K562 (cell line): ENCODE results near the gene CRY2. TPM values are rescaled to one million over a fixed set of nuclear protein-coding genes. Genes with fewer than 3 reads are reported as not detected.
A peak's percentile ranks its signal among the peaks of the same experiment; 100 is the strongest.

Source experiments
- ATF1 ChIP-seq, 2 experiments: fragments of 450-650 bp in 1 of 2; IDR thresholded peaks; 2 replicates each; pipeline ENCODE4 v1.6.1; 2016; ENCODE audit warnings: missing compliant biosample characterization in 1 of 2, missing genetic modification characterization in 1 of 2
- ATF7 ChIP-seq: fragments of 450-650 bp; IDR thresholded peaks from 2 replicates; pipeline ENCODE4 v1.7.1; 2014; ENCODE audit warnings: mild to moderate bottlenecking, moderate library complexity
- BHLHE40 ChIP-seq: IDR thresholded peaks from 2 replicates; pipeline ENCODE4 v1.6.1; 2011; ENCODE audit warnings: low read length, improper control_type of control experiment
- CTCFL ChIP-seq: IDR thresholded peaks from 2 replicates; pipeline ENCODE4 v1.6.1; 2011; ENCODE audit warnings: borderline replicate concordance, low read depth, mild to moderate bottlenecking, moderate library complexity, low read length; ENCODE audit not compliant: insufficient read depth, poor library complexity, severe bottlenecking
- ESRRA ChIP-seq: fragments of 450-650 bp; IDR thresholded peaks from 2 replicates; pipeline ENCODE4 v1.6.1; 2014; ENCODE audit warnings: low read depth, mild to moderate bottlenecking, moderate library complexity, borderline replicate concordance
- ESRRB ChIP-seq: fragments of 250-450 bp; sonication (Bioruptor Pico); IDR thresholded peaks from 2 replicates; pipeline ENCODE4 v1.5.0; 2020; ENCODE audit warnings: mild to moderate bottlenecking, moderate library complexity, borderline replicate concordance
- FUS ChIP-seq: fragments of 200-400 bp; formaldehyde crosslinking; optimal IDR thresholded peaks from 2 replicates; pipeline ENCODE3; 2017; ENCODE audit warnings: low read depth, low read length
- KHSRP ChIP-seq: fragments of 450-650 bp; IDR thresholded peaks from 2 replicates; pipeline ENCODE4 v1.6.1; 2017
- NRF1 ChIP-seq, 2 experiments: fragments of 450-650 bp; IDR thresholded peaks in 1 of 2; conservative IDR thresholded peaks in 1 of 2; 2 replicates each; pipeline ENCODE4 v1.6.1; 2014; ENCODE audit warnings: mild to moderate bottlenecking in 2 of 2
- RFX1 ChIP-seq: fragments of 450-650 bp; IDR thresholded peaks from 2 replicates; pipeline ENCODE4 v1.6.1; 2016; ENCODE audit warnings: mild to moderate bottlenecking, moderate library complexity
- SPI1 ChIP-seq: IDR thresholded peaks from 2 replicates; pipeline ENCODE4 v1.6.1; 2011; ENCODE audit warnings: low read depth, low read length, control low read depth, borderline replicate concordance
- SRSF3 ChIP-seq: fragments of 200-400 bp; formaldehyde crosslinking; IDR thresholded peaks from 2 replicates; pipeline ENCODE4 v1.6.1; 2016; ENCODE audit warnings: mild to moderate bottlenecking, low read length, moderate library complexity; ENCODE audit not compliant: insufficient read depth
- TBL1XR1 ChIP-seq, 2 experiments: IDR thresholded peaks; 2 replicates each; pipeline ENCODE4 v1.6.1; 2012; ENCODE audit warnings: improper control_type of control experiment in 2 of 2, low read length in 2 of 2, mild to moderate bottlenecking in 1 of 2
- TFAP4 ChIP-seq: sonication (generic); formaldehyde crosslinking; IDR thresholded peaks from 2 replicates; pipeline ENCODE4 v1.8.0; 2022; ENCODE audit warnings: missing genetic modification reagents, mild to moderate bottlenecking, moderate library complexity, borderline replicate concordance
- ZHX1 ChIP-seq: fragments of 150-350 bp; conservative IDR thresholded peaks from 2 replicates; pipeline ENCODE4 v1.6.1; 2014; ENCODE audit warnings: low read length
- ZNF140 ChIP-seq: fragments of 250-450 bp; sonication (Bioruptor Pico); IDR thresholded peaks from 2 replicates; pipeline ENCODE4 v1.8.0; 2021; ENCODE audit warnings: moderate library complexity, mild to moderate bottlenecking, inconsistent platforms
- ZNF347 ChIP-seq: fragments of 450-650 bp; formaldehyde crosslinking; IDR thresholded peaks from 2 replicates; pipeline ENCODE4 v1.4.0; 2020; ENCODE audit warnings: low read depth, mild to moderate bottlenecking, moderate library complexity
- ZNF589 ChIP-seq: fragments of 200-800 bp; sonication (Bioruptor generic); IDR thresholded peaks from 2 replicates; pipeline ENCODE4 v1.6.1; 2016; ENCODE audit warnings: low read depth, missing genetic modification characterization, missing compliant biosample characterization
- ZNF75A ChIP-seq: fragments of 450-650 bp; formaldehyde crosslinking; IDR thresholded peaks from 2 replicates; pipeline ENCODE4 v1.4.0; 2020; ENCODE audit warnings: mild to moderate bottlenecking
- polyA plus RNA-seq, 8 experiments: library from polyadenylated mRNA; depleted of rRNA in 4 of 8; stranded (reverse) in 5 of 8; unstranded in 3 of 8; fragments of >200 nt; fragmentation: Nextera tagmentation in 2 of 8; fragmentation: Illumina TruSeq in 1 of 8; extraction: Ambion mirVana in 2 of 8; extraction: Trizol in 1 of 8; gene quantifications; 2 replicates each; pipeline versions ENCODE4 v1.2.1 to v1.2.3, GENCODE V29; 2011 to 2014; ENCODE audit warnings: inconsistent platforms in 1 of 8, missing spikeins in 1 of 8
- total RNA-seq, 7 experiments: library from RNA; depleted of rRNA in 6 of 7; stranded (reverse); fragments of >200 nt in 6 of 7; fragmentation: Illumina TruSeq in 2 of 7; extraction: Trizol in 2 of 7; gene quantifications; 2 replicates each; pipeline versions ENCODE4 v1.2.1 to v1.2.3, GENCODE V29; 2011 to 2021; ENCODE audit warnings: low replicate concordance in 1 of 7

Gene CRY2
- total and polyA plus RNA-seq, 9 of the 15 experiments (the other 6 are each of a cell fraction or from before 2014, with no cell fraction given) = 2.3 to 23.9 (median 14.8) TPM

GRCh38 chr11:45843158-45843924 is 3.9 kb upstream of the CRY2 start (continued):
- TF ChIP-seq ATF1 (CRISPR knock-in tag; IDR thresholded peaks at IDR 0.05) (no peak), ATF1 (tag; IDR thresholded peaks at IDR 0.05) (peak; percentile 55; the same call in 1 of the 2 replicates), TBL1XR1 (IDR thresholded peaks at IDR 0.05; ENCODE audit: low read length in 2 of 2) (0 out of 4 replicates have a peak, but pooled peaks of 1 of the 2 experiments have one; percentile 3), RFX1 (peak; percentile 58), CTCFL (peak; percentile 53), ESRRB (CRISPR knock-in tag) (no peak), SPI1 (peak; percentile 73), ZNF75A (CRISPR knock-in tag) (no peak), FUS (no peak), TFAP4 (CRISPR knock-in tag) (peak; percentile 61; the same call in 1 of the 2 replicates), BHLHE40 (0 out of 2 replicates have a peak, but pooled peaks have one; percentile 40), ZNF140 (no peak), ESRRA (peak; percentile 38; the same call in 1 of the 2 replicates), NRF1 (conservative IDR thresholded peaks at IDR 0.05 in 1 of 2, IDR thresholded peaks at IDR 0.05 in 1 of 2) (peak; percentile 3 to 27; a peak in 1 of 4 replicates), ZHX1 (peak; percentile 86; the same call in 1 of the 2 replicates), ZNF589 (no peak), KHSRP (0 out of 2 replicates have a peak, but pooled peaks have one; percentile 20), ATF7 (0 out of 2 replicates have a peak, but pooled peaks have one; percentile 53), SRSF3 (no peak), ZNF347 (CRISPR knock-in tag) (no peak)
